GM12801 (cell line): ENCODE results near the gene FGFR3.

Experiments
- CTCF ChIP-seq: IDR thresholded peaks from one replicate; pipeline ENCODE4 v1.5.1; 2011; ENCODE audit warnings: control low read depth; ENCODE audit not compliant: insufficient read length; ENCODE audit errors: extremely low read depth

Gene FGFR3

GRCh38 chr4:1792832-1793495 lies at the start of gene FGFR3:
FGFR3 (plus strand) TSS chr4:1793293; CDS start chr4:1793935, 642 bp downstream.
- no peak for TF ChIP-seq CTCF

DNA sequence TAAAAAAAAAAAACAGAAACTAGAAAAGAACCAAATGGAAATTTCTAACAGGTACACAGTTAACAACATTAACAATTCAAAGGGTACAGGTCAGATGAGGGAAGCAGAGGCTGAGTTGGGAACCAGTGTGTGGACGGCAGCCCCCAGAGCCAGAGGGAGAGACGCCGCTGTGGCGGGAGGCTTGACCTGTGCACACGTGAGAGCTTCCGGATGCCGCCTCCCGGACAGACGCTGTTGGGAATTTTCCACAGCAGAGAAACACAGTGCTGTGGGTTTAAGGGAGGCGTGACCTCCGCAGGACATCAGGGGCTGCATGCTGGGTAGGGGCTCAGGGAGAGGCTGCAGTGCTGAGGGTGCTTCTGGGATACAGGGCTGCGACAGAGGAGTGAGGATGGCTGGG lies 49.5 kb upstream of the FGFR3 start:
- no peak for TF ChIP-seq CTCF

DNA sequence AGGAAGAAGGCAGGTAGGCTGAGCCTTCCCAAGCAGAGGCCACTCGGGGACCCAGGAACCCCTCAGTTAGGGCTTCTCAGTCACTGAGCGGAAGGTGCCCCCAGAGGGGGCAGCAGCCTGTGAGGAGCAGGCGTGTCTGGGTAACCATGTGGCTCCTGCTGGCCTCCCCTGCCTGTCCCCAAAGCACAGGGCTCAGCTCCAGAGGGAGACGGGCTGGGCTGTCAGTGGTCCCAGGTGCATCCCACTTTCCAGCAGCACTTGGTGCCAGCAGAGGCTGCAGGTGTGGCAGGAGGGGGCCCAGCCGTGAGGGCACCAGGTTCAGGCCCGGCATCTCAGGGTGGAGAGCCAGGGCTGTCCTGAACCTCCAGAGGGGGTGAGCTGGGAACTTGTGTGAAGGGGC lies 49.1 kb upstream of the FGFR3 start:
- TF ChIP-seq CTCF: no peak

DNA sequence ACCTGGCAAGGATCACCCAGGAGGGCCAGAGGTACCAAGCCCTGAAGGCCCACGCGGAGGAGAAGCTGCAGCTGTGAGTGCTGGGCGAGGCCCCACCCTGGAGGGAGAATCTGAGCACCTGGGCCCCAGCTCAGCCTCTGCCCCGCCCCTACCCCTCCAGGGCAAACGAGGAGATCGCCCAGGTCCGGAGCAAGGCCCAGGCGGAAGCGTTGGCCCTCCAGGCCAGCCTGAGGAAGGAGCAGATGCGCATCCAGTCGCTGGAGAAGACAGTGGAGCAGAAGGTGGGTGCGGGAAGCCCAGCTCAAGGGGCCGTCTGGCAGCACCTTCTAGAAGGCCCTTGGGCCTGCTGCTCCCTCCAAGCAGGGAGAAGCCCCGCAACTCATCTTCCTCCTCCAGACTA lies 48.5 kb upstream of the FGFR3 start:
- no peak for TF ChIP-seq CTCF

GRCh38 chr4:1745165-1745564 lies 47.9 kb upstream of the FGFR3 start:
- no peak for TF ChIP-seq CTCF

GRCh38 chr4:1745697-1746096 lies 47.4 kb upstream of the FGFR3 start:
- no peak for TF ChIP-seq CTCF

- no peak for TF ChIP-seq CTCF
Observed at GRCh38 chr4:1746265-1746691, 46.8 kb upstream of the FGFR3 start.
